Ishikawa (cell line): Measurements from ENCODE around the gene ARHGEF3.

Experiments used
- CEBPB ChIP-seq: IDR thresholded peaks from 2 replicates; pipeline ENCODE4 v1.6.1; 2012
- CREB1 ChIP-seq: IDR thresholded peaks from 2 replicates; pipeline ENCODE4 v1.6.1; 2012; ENCODE audit warnings: low read depth
- EGR1 ChIP-seq: IDR thresholded peaks from 2 replicates; pipeline ENCODE4 v1.6.1; 2012
- EP300 ChIP-seq: IDR thresholded peaks from 2 replicates; pipeline ENCODE4 v1.6.1; 2012; ENCODE audit warnings: borderline replicate concordance
- FOXM1 ChIP-seq: IDR thresholded peaks from 2 replicates; pipeline ENCODE4 v1.6.1; 2012; ENCODE audit warnings: low read depth, borderline replicate concordance
- NFIC ChIP-seq: IDR thresholded peaks from 2 replicates; pipeline ENCODE4 v1.6.1; 2012
- RAD21 ChIP-seq: IDR thresholded peaks from 2 replicates; pipeline ENCODE4 v1.6.1; 2012; ENCODE audit warnings: low read depth
- TAF1 ChIP-seq: IDR thresholded peaks from 2 replicates; pipeline ENCODE4 v1.6.1; 2012; ENCODE audit warnings: low read depth, mild to moderate bottlenecking
- TCF12 ChIP-seq: IDR thresholded peaks from 2 replicates; pipeline ENCODE4 v1.6.1; 2012; ENCODE audit warnings: low read depth
- TEAD4 ChIP-seq: IDR thresholded peaks from 2 replicates; pipeline ENCODE4 v1.6.1; 2012
- USF1 ChIP-seq: IDR thresholded peaks from 2 replicates; pipeline ENCODE4 v1.6.1; 2012
- YY1 ChIP-seq: IDR thresholded peaks from 2 replicates; pipeline ENCODE4 v1.6.1; 2012; ENCODE audit warnings: low read depth
- ZBTB7A ChIP-seq: IDR thresholded peaks from 2 replicates; pipeline ENCODE4 v1.6.1; 2012; ENCODE audit warnings: low read depth
- TF ChIP-seq, protein P1 (sequence below): IDR thresholded peaks from 2 replicates; pipeline ENCODE4 v1.6.1; 2012
- TF ChIP-seq, protein P2 (sequence below): IDR thresholded peaks from 2 replicates; pipeline ENCODE4 v1.6.1; 2012; ENCODE audit warnings: low read depth, mild to moderate bottlenecking

ARHGEF3 gene

DNA sequence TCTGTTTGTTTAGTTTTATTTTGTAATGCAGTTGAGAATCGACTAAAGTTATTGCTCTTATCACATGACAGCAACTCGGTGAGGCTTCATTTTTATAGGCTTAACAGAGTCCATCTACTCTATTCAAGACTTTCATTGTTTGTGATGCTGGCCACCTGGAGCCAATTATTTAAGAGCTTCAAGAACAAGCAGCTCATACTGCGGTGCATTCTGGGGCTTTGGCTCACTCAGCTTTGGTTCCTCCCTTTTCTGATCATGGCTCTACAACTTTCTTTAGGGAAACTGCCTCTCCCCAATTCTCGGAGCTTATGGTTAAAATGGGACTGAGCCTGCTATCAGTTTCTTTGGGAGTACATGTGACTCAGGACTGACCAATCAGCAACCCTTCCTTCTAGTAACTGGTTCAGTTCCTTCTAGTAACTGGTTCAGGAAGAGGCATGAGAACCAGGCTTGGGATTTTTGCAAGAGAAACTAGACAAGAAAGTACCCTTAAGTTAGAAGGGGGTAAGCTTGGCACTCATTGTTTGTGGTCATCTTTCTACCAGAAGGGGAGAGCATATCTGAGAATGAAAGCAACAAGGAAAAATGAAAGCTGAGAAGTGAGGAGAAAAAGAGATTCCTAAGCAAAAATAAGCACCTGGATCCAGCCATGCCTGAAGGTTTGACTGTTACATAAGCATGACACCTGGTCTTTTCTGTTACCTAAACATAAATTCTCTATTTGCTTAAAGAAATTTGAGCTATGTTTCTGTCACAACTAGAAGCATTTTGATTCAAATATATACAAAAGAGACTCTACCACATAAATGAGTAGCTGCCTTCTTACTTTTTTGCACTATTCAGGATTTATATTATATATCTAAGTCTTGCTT, 24.1 kb upstream of the ARHGEF3 start:
- TF ChIP-seq, protein P1, sequence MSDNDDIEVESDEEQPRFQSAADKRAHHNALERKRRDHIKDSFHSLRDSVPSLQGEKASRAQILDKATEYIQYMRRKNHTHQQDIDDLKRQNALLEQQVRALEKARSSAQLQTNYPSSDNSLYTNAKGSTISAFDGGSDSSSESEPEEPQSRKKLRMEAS, result no peak
- TF ChIP-seq TEAD4 (no peak), ZBTB7A (no peak), USF1 (0 out of 2 replicates have a peak, but pooled peaks have one; percentile 40)

DNA sequence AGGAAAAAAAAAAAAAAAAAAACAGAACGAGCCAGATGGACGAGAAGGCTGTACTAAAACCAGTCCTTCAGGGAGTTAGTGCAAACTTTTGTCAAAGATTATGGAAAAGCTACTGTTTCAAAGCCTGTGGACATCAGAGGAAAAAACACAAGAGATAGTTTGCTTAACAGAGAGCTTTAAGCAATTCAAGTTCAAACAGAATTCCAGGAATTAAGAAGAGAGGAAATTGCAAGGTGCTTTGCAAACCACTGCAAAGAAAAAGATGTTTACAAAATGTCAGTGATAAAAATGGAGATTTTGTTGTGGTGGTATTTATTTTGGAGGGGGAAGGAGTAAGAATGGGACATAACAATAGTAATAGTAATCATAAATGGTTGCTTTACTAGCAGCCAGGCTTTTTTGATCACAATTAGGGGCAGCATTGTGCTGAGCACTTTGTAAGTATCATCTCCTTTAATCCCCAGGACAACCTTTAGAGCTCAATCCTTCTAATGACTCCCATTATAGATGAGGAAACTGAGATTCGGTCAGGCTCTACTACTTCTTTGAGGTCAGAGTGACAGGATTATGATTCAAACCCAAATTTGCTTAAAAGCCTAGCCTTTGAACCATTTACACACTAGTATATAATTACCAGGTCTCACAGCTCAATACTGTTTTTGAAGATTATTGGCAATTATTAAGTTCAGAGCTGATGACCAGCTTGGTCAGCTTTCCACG, 22.4 kb upstream of the ARHGEF3 start:
- TF ChIP-seq YY1 (no peak), TAF1 (no peak), FOXM1 (no peak), EGR1 (no peak), EP300 (no peak)
- TF ChIP-seq, protein P1, result no peak

DNA sequence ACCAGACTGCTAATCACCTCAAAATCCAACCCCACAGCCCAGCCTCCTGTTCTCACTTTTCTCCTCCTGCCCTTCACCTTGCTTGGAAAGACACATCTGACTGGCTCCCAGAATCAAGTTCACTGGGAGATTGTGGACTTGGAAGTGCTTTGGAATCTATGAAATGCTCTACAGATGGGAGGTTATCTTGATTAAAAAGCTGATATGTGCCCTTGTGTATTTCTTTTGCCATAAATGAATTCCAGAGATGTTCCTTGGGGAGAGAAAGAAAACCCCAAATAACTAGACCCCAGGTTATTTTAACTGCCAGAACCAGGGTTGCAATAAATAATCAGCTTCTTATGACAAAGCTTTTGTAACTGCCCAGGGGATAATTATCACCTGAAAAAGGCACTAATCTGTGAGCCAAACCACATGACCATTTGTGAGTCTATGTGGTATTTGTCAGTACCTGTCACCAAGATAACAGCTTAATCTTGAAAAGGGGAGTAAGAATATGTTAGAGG, 21.7 kb upstream of the ARHGEF3 start:
- TF ChIP-seq, protein P1, result no peak
- TF ChIP-seq FOXM1 (no peak), TAF1 (no peak), ZBTB7A (no peak), RAD21 (no peak), TCF12 (no peak), CEBPB (no peak), NFIC (no peak), EP300 (no peak), CREB1 (no peak), YY1 (no peak), EGR1 (no peak), TEAD4 (no peak)
- TF ChIP-seq, protein P2, sequence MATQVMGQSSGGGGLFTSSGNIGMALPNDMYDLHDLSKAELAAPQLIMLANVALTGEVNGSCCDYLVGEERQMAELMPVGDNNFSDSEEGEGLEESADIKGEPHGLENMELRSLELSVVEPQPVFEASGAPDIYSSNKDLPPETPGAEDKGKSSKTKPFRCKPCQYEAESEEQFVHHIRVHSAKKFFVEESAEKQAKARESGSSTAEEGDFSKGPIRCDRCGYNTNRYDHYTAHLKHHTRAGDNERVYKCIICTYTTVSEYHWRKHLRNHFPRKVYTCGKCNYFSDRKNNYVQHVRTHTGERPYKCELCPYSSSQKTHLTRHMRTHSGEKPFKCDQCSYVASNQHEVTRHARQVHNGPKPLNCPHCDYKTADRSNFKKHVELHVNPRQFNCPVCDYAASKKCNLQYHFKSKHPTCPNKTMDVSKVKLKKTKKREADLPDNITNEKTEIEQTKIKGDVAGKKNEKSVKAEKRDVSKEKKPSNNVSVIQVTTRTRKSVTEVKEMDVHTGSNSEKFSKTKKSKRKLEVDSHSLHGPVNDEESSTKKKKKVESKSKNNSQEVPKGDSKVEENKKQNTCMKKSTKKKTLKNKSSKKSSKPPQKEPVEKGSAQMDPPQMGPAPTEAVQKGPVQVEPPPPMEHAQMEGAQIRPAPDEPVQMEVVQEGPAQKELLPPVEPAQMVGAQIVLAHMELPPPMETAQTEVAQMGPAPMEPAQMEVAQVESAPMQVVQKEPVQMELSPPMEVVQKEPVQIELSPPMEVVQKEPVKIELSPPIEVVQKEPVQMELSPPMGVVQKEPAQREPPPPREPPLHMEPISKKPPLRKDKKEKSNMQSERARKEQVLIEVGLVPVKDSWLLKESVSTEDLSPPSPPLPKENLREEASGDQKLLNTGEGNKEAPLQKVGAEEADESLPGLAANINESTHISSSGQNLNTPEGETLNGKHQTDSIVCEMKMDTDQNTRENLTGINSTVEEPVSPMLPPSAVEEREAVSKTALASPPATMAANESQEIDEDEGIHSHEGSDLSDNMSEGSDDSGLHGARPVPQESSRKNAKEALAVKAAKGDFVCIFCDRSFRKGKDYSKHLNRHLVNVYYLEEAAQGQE, result no peak

- TF ChIP-seq TAF1 (no peak), ZBTB7A (no peak), USF1 (no peak), TCF12 (no peak), NFIC (no peak), CREB1 (no peak), EGR1 (no peak), EP300 (no peak), RAD21 (no peak), TEAD4 (no peak)
- TF ChIP-seq, protein P2, result no peak
These were observed 20.8 kb upstream of the ARHGEF3 start for GRCh38 chr3:56822501-56822900.

DNA sequence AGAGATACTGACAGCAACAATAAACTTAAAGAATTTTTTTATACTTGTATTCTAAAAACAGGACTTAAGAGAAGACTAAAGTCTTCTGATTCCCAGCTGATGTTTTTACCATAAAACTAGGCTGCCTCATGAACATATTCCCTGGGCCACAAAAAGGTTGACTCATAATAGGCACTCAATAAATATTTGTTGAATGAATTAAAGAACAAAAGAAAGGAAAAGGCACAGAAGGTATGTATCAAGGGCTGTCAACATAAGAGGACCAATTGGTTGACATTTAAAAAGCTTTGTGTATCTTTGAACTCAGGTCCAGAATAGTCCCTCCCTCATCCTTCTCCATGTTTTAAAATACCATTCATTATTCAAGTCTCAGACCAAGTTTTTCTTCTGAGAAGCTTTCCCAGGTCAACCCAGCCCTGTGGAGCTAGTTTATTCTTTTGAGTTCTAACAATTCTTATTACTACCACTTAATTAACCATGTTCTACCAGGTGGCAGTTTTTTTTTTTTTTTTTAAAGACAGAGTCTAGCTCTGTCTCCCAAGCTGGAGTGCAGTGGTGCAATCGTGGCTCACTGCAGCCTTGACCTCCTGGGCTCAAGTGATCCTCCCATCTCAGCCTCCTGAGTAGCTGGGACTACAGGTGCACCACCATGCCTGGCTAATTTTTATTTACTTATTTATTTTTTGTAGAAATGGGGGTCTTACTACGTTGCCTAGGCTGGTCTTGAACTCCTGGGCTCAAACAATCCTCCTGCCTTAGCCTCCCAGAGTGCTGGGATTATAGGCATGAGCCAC, 17.5 kb upstream of the ARHGEF3 start:
- TF ChIP-seq YY1 (no peak), FOXM1 (no peak), EGR1 (no peak), CEBPB (no peak), TAF1 (no peak), TEAD4 (no peak), CREB1 (no peak), USF1 (no peak), RAD21 (no peak), EP300 (no peak), ZBTB7A (no peak), TCF12 (no peak), NFIC (no peak)
- TF ChIP-seq, protein P1, result no peak
- TF ChIP-seq, protein P2, result no peak
